Cardiac muscle cell (in vitro differentiated cells and primary cell): ENCODE results near the gene RAD21L1. TPM values are rescaled to one million over a fixed set of nuclear protein-coding genes. Genes with fewer than 3 reads are reported as not detected.

ENCODE experiments used
- DNase-seq, 2 donors: peaks; one replicate each; pipeline versions ENCODE4 v3.0.0 to v3.0.0-alpha.2; 2010 to 2017; ENCODE audit warnings: low read depth in 1 of 2, low spot score in 1 of 2
- H3K27ac ChIP-seq: fragments of 200-600 bp; sonication (generic); 2 replicates; pipeline ENCODE4 v1.5.1; 2016
- H3K27me3 ChIP-seq: fragments of 200-600 bp; sonication (generic); 2 replicates; pipeline ENCODE4 v1.6.0; 2016; ENCODE audit warnings: control low read depth
- H3K36me3 ChIP-seq: fragments of 200-600 bp; sonication (generic); 2 replicates; pipeline ENCODE4 v1.5.1; 2016; ENCODE audit warnings: control low read depth
- H3K4me1 ChIP-seq: fragments of 200-600 bp; sonication (generic); 2 replicates; pipeline ENCODE4 v1.8.1; 2017; ENCODE audit warnings: low read depth, mild to moderate bottlenecking, mixed run types
- H3K4me3 ChIP-seq: fragments of 200-600 bp; sonication (generic); 2 replicates; pipeline ENCODE4 v1.5.1; 2016; ENCODE audit warnings: mild to moderate bottlenecking
- H3K9me3 ChIP-seq: fragments of 200-600 bp; sonication (generic); 2 replicates; pipeline ENCODE4 v1.5.1; 2017; ENCODE audit warnings: low read depth, mild to moderate bottlenecking, control low read depth
- CTCF ChIP-seq: IDR thresholded peaks from 2 replicates; pipeline ENCODE4 v1.5.1; 2012; ENCODE audit warnings: low read depth, mild to moderate bottlenecking, low read length
- polyA plus RNA-seq: library from polyadenylated mRNA; unstranded; fragments of >200 nt; fragmentation: Nextera tagmentation; extraction: Ambion mirVana; gene quantifications from 2 replicates; pipeline ENCODE4 v1.2.1, GENCODE V29; 2016
- total RNA-seq: library from RNA; depleted of rRNA; stranded (reverse); fragments of >200 nt; gene quantifications from 2 replicates; pipeline ENCODE4 v1.2.3, GENCODE V29; 2016

Gene RAD21L1
- total and polyA plus RNA-seq, 2 experiments from 2014 or later, result 0.16 to 0.33 TPM

GRCh38 chr20:1299522-1299921 lies 73.7 kb downstream of the RAD21L1 start:
- Histone ChIP-seq H3K36me3 (no peaks in the 10 kb centered on the region), H3K9me3 (no peaks in the 10 kb centered on the region), H3K4me3 (no peak overlapping the region), H3K27ac (no peak overlapping the region), H3K27me3 (no peaks in the 10 kb centered on the region), H3K4me1 (no peaks in the 10 kb centered on the region)
- peak; percentile 9 for TF ChIP-seq CTCF
- DNase-seq, result peak in 1 of 2 donors; percentile 16

- no peak overlapping the region for H3K27ac ChIP-seq
- no peaks in the 10 kb centered on the region for H3K9me3 ChIP-seq
- no peak for DNase-seq
- no peaks in the 10 kb centered on the region for H3K27me3 ChIP-seq
- H3K4me1 ChIP-seq, result no peaks in the 10 kb centered on the region
- H3K4me3 ChIP-seq, result no peak overlapping the region
- no peak for TF ChIP-seq CTCF
- no peaks in the 10 kb centered on the region for H3K36me3 ChIP-seq
Measured at GRCh38 chr20:1300083-1300840, 74.4 kb downstream of the RAD21L1 start.

GRCh38 chr20:1301031-1301529 lies 75.2 kb downstream of the RAD21L1 start:
- Histone ChIP-seq H3K27me3 (no peaks in the 10 kb centered on the region), H3K4me3 (no peak overlapping the region)
- peak in 1 of 2 donors; percentile 74 for DNase-seq

GRCh38 chr20:1302685-1303541 lies 77.1 kb downstream of the RAD21L1 start:
- DNase-seq, result peak in 1 of 2 donors; percentile 35
- no peak for TF ChIP-seq CTCF
- Histone ChIP-seq H3K27me3 (no peaks in the 10 kb centered on the region), H3K36me3 (no peaks in the 10 kb centered on the region), H3K4me3 (no peak overlapping the region), H3K27ac (no peak overlapping the region), H3K9me3 (no peaks in the 10 kb centered on the region), H3K4me1 (no peaks in the 10 kb centered on the region)

More at GRCh38 chr20:1301031-1301529, 75.2 kb downstream of the RAD21L1 start:
- H3K9me3 ChIP-seq, result no peaks in the 10 kb centered on the region
- H3K36me3 ChIP-seq, result no peaks in the 10 kb centered on the region
- no peak overlapping the region for H3K27ac ChIP-seq
- H3K4me1 ChIP-seq, result no peaks in the 10 kb centered on the region
- no peak for TF ChIP-seq CTCF

- no peak overlapping the region for H3K27ac ChIP-seq
- no peaks in the 10 kb centered on the region for H3K4me1 ChIP-seq
- no peaks in the 10 kb centered on the region for H3K9me3 ChIP-seq
- DNase-seq, result no peak
- TF ChIP-seq CTCF, result no peak
- H3K27me3 ChIP-seq, result no peaks in the 10 kb centered on the region
- no peak overlapping the region for H3K4me3 ChIP-seq
- no peaks in the 10 kb centered on the region for H3K36me3 ChIP-seq
Measured at GRCh38 chr20:1304710-1305515, 79.1 kb downstream of the RAD21L1 start.
